DOHH2 (cell line): ENCODE measurements around the gene KLK6.

Experiments
- CTCF ChIP-seq: fragments of 200-600 bp; sonication (generic); IDR thresholded peaks from one replicate; pipeline ENCODE4 v1.5.1; 2014; ENCODE audit warnings: antibody characterized with exemption, mild to moderate bottlenecking, low read depth, low read length; ENCODE audit not compliant: poor library complexity, severe bottlenecking
- EZH2phosphoT487 ChIP-seq: fragments of 200-600 bp; sonication (generic); IDR thresholded peaks from 2 replicates; pipeline ENCODE4 v1.6.1; 2017; ENCODE audit warnings: borderline replicate concordance, mild to moderate bottlenecking, antibody characterized with exemption, low read length, moderate library complexity, mixed read lengths

DNA sequence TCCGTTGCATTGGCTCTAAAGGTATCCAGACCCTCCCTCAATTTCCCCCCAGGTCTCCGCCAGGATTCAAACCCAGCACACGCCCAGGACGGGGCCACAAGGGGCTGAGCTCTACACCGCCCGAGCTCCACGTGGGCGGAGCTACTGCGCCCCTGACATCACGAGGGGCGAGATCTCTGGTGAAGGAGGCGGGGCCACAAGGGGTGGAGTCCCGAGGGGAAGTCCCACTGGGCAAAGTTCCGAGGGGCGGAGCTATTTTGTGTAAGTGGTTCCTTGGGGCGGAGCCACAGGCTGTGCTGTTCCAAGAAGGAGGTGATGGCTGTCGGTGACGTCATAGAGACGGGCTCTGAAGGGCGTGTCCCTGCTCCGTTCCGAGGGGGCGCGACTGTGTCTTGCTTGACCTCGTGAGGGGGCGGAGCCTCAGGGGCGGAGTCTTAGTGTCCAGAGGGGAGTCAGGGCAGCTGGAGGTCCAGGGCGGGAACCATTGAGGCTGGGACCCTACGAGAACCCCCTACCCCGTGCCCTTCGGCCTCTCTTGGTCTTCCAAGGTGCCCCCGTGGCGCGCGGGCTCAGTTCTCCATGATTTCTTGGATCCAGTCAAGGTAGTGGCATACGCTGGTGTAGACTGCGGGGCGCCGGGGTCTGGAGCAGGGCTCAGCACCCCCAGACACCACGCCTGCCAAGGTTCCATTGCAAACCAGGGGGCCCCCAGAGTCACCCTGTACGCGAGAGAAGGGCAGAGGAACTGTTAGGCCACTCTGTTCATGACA, 33.3 kb upstream of the KLK6 start:
- TF ChIP-seq CTCF (no peak), EZH2phosphoT487 (no peak)
